Panc1 (cell line): ENCODE results near the gene FN1. TPM values are rescaled to one million over a fixed set of nuclear protein-coding genes. Genes with fewer than 3 reads are reported as not detected.

ENCODE experiments used
- ATAC-seq: fragments of 200-7000 bp; cut with Tn5 transposase; 2 replicates; pipeline ENCODE4 v1.9.1; 2020; ENCODE audit warnings: mild to moderate bottlenecking, moderate library complexity
- BruUV-seq: library from RNA; stranded (reverse); fragments of 400-500 nt; replicated peaks from 2 replicates; lab custom pipeline; 2021; lab: Mats Ljungman, UMichigan
- CTCF ChIA-PET: fragments of 300-600 bp; sonication (Branson Sonifier 250); formaldehyde crosslinking; loops from one replicate; lab custom pipeline; 2022; ENCODE audit warnings: antibody characterized with exemption; lab: Charles Lee
- POLR2A ChIA-PET: fragments of 300-600 bp; sonication (Branson Sonifier 250); formaldehyde crosslinking; loops from one replicate; lab custom pipeline; 2022; ENCODE audit warnings: antibody characterized with exemption; lab: Charles Lee
- DNase-seq: peaks from one replicate; pipeline ENCODE4 v3.0.0-alpha.2; 2010; ENCODE audit warnings: low read depth, low spot score
- H3K27ac ChIP-seq: 2 replicates; pipeline ENCODE4 v1.5.1; 2011; ENCODE audit warnings: mild to moderate bottlenecking, low read length, inconsistent platforms
- H3K27me3 ChIP-seq: fragments of 200-500 bp; sonication (Bioruptor generic); 2 replicates; pipeline ENCODE4 v1.6.0; 2014; ENCODE audit warnings: low read length, inconsistent platforms; ENCODE audit not compliant: control insufficient read depth, insufficient read depth
- H3K36me3 ChIP-seq: fragments of 200-500 bp; sonication (Bioruptor generic); 2 replicates; pipeline ENCODE4 v1.5.1; 2014; ENCODE audit warnings: inconsistent platforms, mild to moderate bottlenecking, low read length, moderate library complexity; ENCODE audit not compliant: control insufficient read depth, insufficient read depth
- H3K4me1 ChIP-seq: 2 replicates; pipeline ENCODE4 v1.5.1; 2011; ENCODE audit warnings: inconsistent platforms, mild to moderate bottlenecking, low read length, moderate library complexity; ENCODE audit not compliant: control insufficient read depth, insufficient read depth
- H3K4me3 ChIP-seq, 2 experiments: 2 replicates each; pipeline ENCODE4 v1.5.1; 2011 to 2012; ENCODE audit warnings: low read depth in 2 of 2, low read length in 2 of 2, mild to moderate bottlenecking in 2 of 2, inconsistent platforms in 1 of 2, moderate library complexity in 1 of 2
- H3K9me3 ChIP-seq: fragments of 200-500 bp; sonication (Bioruptor generic); 2 replicates; pipeline ENCODE4 v1.5.1; 2014; ENCODE audit warnings: low read depth, mild to moderate bottlenecking, inconsistent platforms, low read length, moderate library complexity; ENCODE audit not compliant: control insufficient read depth, insufficient read depth
- POLR2AphosphoS5 ChIP-seq: IDR thresholded peaks from 2 replicates; pipeline ENCODE4 v1.6.1; 2012; ENCODE audit warnings: mild to moderate bottlenecking, low read depth, low read length, moderate library complexity
- REST ChIP-seq, 2 experiments: IDR thresholded peaks; 2 replicates each; pipeline ENCODE4 v1.6.1; 2011 to 2012; ENCODE audit warnings: low read depth in 2 of 2, control low read depth in 1 of 2, low read length in 1 of 2, mild to moderate bottlenecking in 1 of 2, moderate library complexity in 1 of 2; ENCODE audit not compliant: insufficient read depth in 1 of 2
- SIN3A ChIP-seq: IDR thresholded peaks from 2 replicates; pipeline ENCODE4 v1.6.1; 2012; ENCODE audit warnings: low read depth, mild to moderate bottlenecking, low read length, moderate library complexity, borderline replicate concordance; ENCODE audit not compliant: insufficient read depth
- TCF7L2 ChIP-seq: IDR thresholded peaks from 2 replicates; pipeline ENCODE4 v1.6.1; 2011; ENCODE audit warnings: mild to moderate bottlenecking, low read depth, low read length, inconsistent platforms
- in situ Hi-C: cut with HindIII; loops from 2 replicates; pipeline ENCODE4 v1.10.0; 2016; ENCODE audit warnings: low sequenced_read_pairs, low pct_unique_long_range_greater_than_20kb
- intact Hi-C: fragments of 100-400 bp; cut with micrococcal nuclease; formaldehyde crosslinking; loops from one replicate; pipeline ENCODE4 v1.10.0; 2022; ENCODE audit not compliant: unreplicated experiment
- total RNA-seq: library from RNA; stranded (reverse); gene quantifications from one replicate; pipeline ENCODE4 v1.2.1, GENCODE V29; 2021; ENCODE audit not compliant: unreplicated experiment
- TF ChIP-seq, protein P1 (sequence below): fragments of 450-650 bp; IDR thresholded peaks from 2 replicates; pipeline ENCODE4 v1.5.1; 2017; ENCODE audit warnings: mild to moderate bottlenecking

FN1 gene
- total RNA-seq, 1 experiment from 2014 or later: 4.2 TPM

DNA sequence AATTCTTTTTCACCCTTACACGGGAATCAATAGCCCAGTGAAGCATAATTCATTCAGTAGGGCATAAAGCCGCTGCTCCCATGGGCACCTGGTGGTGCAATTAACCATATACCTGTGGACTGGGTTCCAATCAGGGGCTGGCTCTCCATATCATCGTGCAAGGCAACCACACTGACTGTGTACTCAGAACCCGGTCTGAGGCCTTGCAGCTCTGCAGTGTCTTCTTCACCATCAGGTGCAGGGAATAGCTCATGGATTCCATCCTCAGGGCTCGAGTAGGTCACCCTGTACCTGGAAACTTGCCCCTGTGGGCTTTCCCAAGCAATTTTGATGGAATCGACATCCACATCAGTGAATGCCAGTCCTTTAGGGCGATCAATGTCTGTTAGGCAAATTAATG, 55.2 kb downstream of the FN1 start:
- ChIA-PET CTCF (no interaction called here), POLR2A (no interaction called here)
- no peaks in the 10 kb centered on the region for H3K9me3 ChIP-seq
- TF ChIP-seq POLR2AphosphoS5 (no peak), TCF7L2 (no peak), REST (IDR thresholded peaks at IDR 0.05; ENCODE audit: insufficient read depth in 1 of 2, low read depth in 2 of 2, low read length in 1 of 2) (no peak), SIN3A (no peak)
- TF ChIP-seq, protein P1, sequence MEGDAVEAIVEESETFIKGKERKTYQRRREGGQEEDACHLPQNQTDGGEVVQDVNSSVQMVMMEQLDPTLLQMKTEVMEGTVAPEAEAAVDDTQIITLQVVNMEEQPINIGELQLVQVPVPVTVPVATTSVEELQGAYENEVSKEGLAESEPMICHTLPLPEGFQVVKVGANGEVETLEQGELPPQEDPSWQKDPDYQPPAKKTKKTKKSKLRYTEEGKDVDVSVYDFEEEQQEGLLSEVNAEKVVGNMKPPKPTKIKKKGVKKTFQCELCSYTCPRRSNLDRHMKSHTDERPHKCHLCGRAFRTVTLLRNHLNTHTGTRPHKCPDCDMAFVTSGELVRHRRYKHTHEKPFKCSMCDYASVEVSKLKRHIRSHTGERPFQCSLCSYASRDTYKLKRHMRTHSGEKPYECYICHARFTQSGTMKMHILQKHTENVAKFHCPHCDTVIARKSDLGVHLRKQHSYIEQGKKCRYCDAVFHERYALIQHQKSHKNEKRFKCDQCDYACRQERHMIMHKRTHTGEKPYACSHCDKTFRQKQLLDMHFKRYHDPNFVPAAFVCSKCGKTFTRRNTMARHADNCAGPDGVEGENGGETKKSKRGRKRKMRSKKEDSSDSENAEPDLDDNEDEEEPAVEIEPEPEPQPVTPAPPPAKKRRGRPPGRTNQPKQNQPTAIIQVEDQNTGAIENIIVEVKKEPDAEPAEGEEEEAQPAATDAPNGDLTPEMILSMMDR: no peak
- no peak for DNase-seq
- no TSS peak for BruUV-seq
- no peaks in the 10 kb centered on the region for H3K4me1 ChIP-seq
- H3K4me3 ChIP-seq: no peak overlapping the region
- ATAC-seq: no peak
- in situ Hi-C loops (no loop called here), intact Hi-C loops (no loop called here)
- H3K27ac ChIP-seq: no peak overlapping the region
- no peaks in the 10 kb centered on the region for H3K36me3 ChIP-seq
- H3K27me3 ChIP-seq: no peaks in the 10 kb centered on the region

- DNase-seq (no peak), ATAC-seq (no peak)
- no TSS peak for BruUV-seq
- no peaks in the 10 kb centered on the region for H3K36me3 ChIP-seq
- no peak overlapping the region for H3K27ac ChIP-seq
- in situ Hi-C loops: no loop called here
- intact Hi-C loops: no loop called here
- TF ChIP-seq TCF7L2 (no peak), POLR2AphosphoS5 (no peak), SIN3A (no peak), REST (IDR thresholded peaks at IDR 0.05; ENCODE audit: insufficient read depth in 1 of 2, low read depth in 2 of 2, low read length in 1 of 2) (no peak)
- TF ChIP-seq, protein P1: no peak
- H3K27me3 ChIP-seq: no peaks in the 10 kb centered on the region
- POLR2A ChIA-PET: no interaction called here
- no peaks in the 10 kb centered on the region for H3K4me1 ChIP-seq
- H3K9me3 ChIP-seq: no peaks in the 10 kb centered on the region
- H3K4me3 ChIP-seq: no peak overlapping the region
- CTCF ChIA-PET: no interaction called here
Observed at GRCh38 chr2:215379948-215380347, 55.9 kb downstream of the FN1 start.
